Activated naive CD8-positive, alpha-beta T cell treated with anti-CD3 and anti-CD28 coated beads for 36 hours (primary cell): ENCODE measurements around the gene NDUFV2. TPM values are rescaled to one million over a fixed set of nuclear protein-coding genes. Genes with fewer than 3 reads are reported as not detected.
A peak's percentile ranks its signal among the peaks of the same experiment; 100 is the strongest.
"Not testable (repeated sequence)": the region's sequence is repeated elsewhere in the genome, so short reads cannot be mapped to it uniquely, and the experiment has no call there.

Experiments used
- DNase-seq: peaks from one replicate; pipeline ENCODE4 v3.0.0; 2021
- H3K27ac Mint-ChIP-seq: one replicate; pipeline ENCODE4 v1.8.0; 2022; ENCODE audit warnings: mild to moderate bottlenecking, moderate library complexity, mixed read lengths
- H3K27me3 Mint-ChIP-seq: one replicate; pipeline ENCODE4 v1.8.0; 2022; ENCODE audit warnings: mild to moderate bottlenecking, mixed read lengths
- H3K36me3 Mint-ChIP-seq: one replicate; pipeline ENCODE4 v1.8.0; 2021; ENCODE audit warnings: mild to moderate bottlenecking, mixed read lengths
- H3K4me1 Mint-ChIP-seq: one replicate; pipeline ENCODE4 v1.8.0; 2021; ENCODE audit warnings: mixed read lengths
- H3K4me3 Mint-ChIP-seq: one replicate; pipeline ENCODE4 v1.8.0; 2022; ENCODE audit warnings: mild to moderate bottlenecking, moderate library complexity, mixed read lengths
- H3K9me3 Mint-ChIP-seq: one replicate; pipeline ENCODE4 v1.8.0; 2022; ENCODE audit warnings: mixed read lengths
- total RNA-seq, 2 experiments: library from RNA; stranded (reverse); gene quantifications; one replicate each; pipeline ENCODE4 v1.2.3, GENCODE V29; 2021

Gene NDUFV2
- total RNA-seq, 2 experiments from 2014 or later: 302 to 307 TPM

DNA sequence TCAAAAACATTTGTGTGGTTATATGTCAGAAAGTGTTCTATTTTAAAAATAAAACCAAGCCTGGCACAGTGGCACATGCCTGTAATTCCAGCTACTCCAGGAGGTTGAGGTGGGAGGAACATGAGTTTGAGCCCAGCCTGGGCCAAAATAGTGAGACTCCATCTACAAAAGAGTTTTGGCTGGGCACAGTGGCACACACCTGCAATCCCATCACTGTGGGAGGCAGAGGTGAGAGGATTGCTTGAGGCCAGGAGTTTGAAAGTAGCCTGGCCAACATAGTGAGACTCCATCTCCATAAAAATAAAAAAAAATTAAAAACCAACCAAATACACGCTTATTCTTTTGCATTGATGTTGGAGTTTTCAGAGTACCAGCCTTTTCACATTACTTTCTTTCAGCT lies 43.7 kb downstream of the NDUFV2 start:
- Mint-ChIP-seq H3K4me3 (no peak overlapping the region), H3K27ac (peak overlapping the region; percentile 69), H3K27me3 (no peaks in the 10 kb centered on the region), H3K36me3 (peaks cover 16% of the 10 kb centered on the region), H3K4me1 (peaks cover 70% of the 10 kb centered on the region), H3K9me3 (peaks cover 6% of the 10 kb centered on the region)
- DNase-seq: no peak

DNA sequence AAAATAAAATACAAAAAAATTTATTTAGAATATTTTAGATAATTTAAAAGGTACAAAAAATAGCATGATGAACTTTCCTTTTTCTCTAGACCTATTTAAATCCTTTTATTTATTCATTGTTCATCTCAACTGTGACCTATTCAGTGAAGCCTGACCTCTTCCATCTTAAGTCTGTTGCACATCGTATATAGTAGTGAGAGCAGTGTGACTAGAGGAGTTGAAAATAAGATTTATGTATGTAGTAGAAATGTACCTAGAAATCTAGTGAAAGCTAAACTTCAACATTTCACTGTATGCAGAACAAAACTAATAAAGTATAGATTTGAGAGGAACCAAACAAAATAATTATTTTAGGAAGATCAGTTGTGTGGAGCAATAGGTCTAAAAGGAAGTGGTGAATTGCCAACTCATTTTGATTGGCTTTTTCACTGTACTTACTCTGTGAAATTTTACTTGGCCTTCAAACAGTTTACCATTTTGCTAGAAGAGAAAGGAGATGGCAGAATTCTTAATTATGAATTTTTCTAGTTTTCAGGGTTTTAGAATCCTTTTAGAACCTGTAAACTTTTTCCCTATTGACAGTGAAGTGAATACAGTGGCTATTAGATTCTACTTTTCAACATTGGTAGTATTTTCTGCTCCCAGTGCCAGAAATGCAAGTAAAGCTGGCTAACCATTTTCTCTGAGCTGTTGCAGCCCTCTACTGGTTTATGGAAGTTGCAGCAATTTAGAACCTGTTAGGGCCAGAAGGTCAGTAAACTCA lies 45.1 kb downstream of the NDUFV2 start:
- H3K36me3 Mint-ChIP-seq: peaks cover 11% of the 10 kb centered on the region
- H3K9me3 Mint-ChIP-seq: peaks cover 6% of the 10 kb centered on the region
- no peak for DNase-seq
- peak overlapping the region; percentile 20 for H3K4me3 Mint-ChIP-seq
- H3K4me1 Mint-ChIP-seq: peaks cover 68% of the 10 kb centered on the region
- H3K27ac Mint-ChIP-seq: peak overlapping the region; percentile 83
- no peaks in the 10 kb centered on the region for H3K27me3 Mint-ChIP-seq

DNA sequence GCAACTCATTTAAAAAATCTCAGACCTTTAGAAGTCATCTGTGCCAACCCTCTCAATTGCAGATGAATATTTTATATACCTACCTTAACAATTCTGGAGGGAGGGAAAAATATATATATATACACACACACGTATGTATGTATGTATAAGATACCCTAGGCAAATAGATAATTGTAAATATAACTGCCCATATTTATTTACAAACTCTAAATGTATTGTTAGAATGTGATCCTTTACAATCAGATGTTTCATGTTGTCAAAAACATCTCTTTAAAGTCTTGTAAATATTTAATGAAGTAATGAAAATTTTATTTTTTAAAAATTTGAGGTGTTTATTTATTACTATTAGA lies 45.7 kb downstream of the NDUFV2 start:
- peaks cover 6% of the 10 kb centered on the region for H3K9me3 Mint-ChIP-seq
- no peak for DNase-seq
- no peaks in the 10 kb centered on the region for H3K27me3 Mint-ChIP-seq
- no peak overlapping the region for H3K4me3 Mint-ChIP-seq
- H3K36me3 Mint-ChIP-seq: peaks cover 10% of the 10 kb centered on the region
- H3K4me1 Mint-ChIP-seq: peaks cover 73% of the 10 kb centered on the region
- peak overlapping the region; percentile 83 for H3K27ac Mint-ChIP-seq

DNA sequence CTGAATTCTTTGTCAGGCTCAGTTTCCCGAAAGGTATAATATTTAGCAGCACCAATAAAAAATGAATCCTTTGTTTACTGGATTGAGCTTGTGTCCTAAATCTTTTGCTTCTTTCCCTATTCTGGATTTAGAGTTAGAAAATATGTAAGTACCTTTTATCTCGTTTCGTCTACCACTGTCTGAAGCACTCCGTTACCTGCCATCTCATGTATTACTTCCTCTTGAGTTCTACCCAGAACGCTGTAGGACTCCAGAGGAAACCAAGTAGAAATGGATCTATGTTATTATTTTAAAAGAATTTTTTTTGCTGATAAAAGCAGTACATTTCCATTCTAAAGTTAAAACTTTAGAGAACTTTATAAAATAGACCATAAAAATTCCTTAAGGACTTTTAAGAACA lies 47.6 kb downstream of the NDUFV2 start:
- H3K9me3 Mint-ChIP-seq: no peaks in the 10 kb centered on the region
- peak overlapping the region; percentile 59 for H3K27ac Mint-ChIP-seq
- H3K4me3 Mint-ChIP-seq: no peak overlapping the region
- no peaks in the 10 kb centered on the region for H3K27me3 Mint-ChIP-seq
- no peak for DNase-seq
- peaks cover 74% of the 10 kb centered on the region for H3K4me1 Mint-ChIP-seq
- peaks cover 12% of the 10 kb centered on the region for H3K36me3 Mint-ChIP-seq

DNA sequence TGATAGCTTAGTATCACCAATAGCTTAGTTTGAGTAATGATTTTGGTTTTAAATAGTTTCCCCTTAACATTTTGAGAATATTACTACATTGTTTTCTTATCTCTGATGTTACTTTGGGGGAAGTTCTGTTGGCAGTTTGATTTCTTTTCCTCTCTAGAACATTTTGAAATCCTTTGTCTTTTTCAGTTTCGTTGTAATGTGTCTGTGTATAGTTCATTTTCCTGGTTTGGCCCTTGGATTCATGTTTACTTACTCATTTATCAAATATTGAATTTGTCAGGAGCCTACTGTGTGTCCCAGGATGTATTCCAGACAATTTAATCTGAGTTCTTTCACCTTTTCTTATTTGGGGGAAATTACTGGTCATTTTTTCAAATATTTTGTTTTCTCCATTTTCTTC lies 50.8 kb downstream of the NDUFV2 start:
- H3K9me3 Mint-ChIP-seq: peaks cover 4% of the 10 kb centered on the region
- H3K27ac Mint-ChIP-seq: no peak overlapping the region
- peaks cover 67% of the 10 kb centered on the region for H3K4me1 Mint-ChIP-seq
- no peak for DNase-seq
- H3K4me3 Mint-ChIP-seq: no peak overlapping the region
- H3K27me3 Mint-ChIP-seq: no peaks in the 10 kb centered on the region
- peaks cover 31% of the 10 kb centered on the region for H3K36me3 Mint-ChIP-seq

DNA sequence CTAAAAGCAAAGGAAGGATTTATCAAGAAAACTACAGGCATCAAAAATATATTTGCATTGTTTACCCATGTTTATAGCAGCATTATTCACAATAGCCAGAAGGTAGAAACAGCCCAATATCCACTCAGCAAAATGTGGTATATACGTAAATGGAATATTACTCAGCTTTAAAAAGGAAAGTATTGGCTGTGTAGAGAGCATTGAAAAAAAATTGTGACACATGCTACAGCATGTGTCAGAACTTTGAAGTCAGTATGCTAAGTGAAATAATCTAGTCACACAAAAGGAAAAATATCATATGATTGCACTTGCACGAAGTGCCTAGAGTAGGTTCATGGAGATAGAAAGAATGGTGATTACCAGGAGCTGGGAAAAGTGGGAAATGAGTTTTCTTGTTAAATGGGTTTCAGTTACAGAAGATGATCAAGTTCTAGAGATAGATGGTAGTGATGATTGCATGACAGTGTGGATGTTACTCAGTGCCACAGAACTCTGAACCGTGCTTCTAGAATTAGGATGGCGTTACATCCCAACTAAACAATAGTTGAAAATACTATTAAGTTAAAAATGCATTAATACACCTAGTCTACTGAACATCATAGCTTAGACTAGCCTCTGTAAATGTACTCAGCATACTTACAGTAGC lies 54.2 kb downstream of the NDUFV2 start:
- Mint-ChIP-seq H3K4me1 (peaks cover 56% of the 10 kb centered on the region), H3K4me3 (no peak overlapping the region), H3K27ac (peak overlapping the region; percentile 32), H3K27me3 (no peaks in the 10 kb centered on the region), H3K36me3 (peaks cover 40% of the 10 kb centered on the region), H3K9me3 (peaks cover 4% of the 10 kb centered on the region)
- DNase-seq: no peak

DNA sequence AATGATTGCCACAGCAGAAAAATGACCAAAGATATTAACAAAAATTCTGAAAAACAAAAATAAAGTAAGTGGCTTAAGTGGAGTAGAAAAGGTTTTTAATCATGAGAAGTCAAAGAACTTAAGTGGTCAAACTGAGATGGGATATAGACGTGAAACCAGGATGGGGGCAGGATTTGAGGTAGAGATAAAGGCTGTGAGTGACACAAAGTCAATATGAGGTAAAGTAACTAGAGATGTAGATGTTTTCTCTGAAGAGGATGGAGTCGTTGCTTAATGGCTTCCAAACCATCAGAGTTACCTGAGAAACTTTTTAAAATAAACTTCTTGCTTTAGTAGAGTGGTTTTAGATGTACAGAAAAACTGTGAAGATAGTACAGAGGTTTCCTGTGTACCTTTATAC lies 55.3 kb downstream of the NDUFV2 start:
- Mint-ChIP-seq H3K9me3 (peaks cover 10% of the 10 kb centered on the region), H3K36me3 (peaks cover 49% of the 10 kb centered on the region), H3K27me3 (no peaks in the 10 kb centered on the region), H3K27ac (peak overlapping the region; percentile 4), H3K4me1 (peaks cover 55% of the 10 kb centered on the region), H3K4me3 (no peak overlapping the region)
- DNase-seq: no peak

DNA sequence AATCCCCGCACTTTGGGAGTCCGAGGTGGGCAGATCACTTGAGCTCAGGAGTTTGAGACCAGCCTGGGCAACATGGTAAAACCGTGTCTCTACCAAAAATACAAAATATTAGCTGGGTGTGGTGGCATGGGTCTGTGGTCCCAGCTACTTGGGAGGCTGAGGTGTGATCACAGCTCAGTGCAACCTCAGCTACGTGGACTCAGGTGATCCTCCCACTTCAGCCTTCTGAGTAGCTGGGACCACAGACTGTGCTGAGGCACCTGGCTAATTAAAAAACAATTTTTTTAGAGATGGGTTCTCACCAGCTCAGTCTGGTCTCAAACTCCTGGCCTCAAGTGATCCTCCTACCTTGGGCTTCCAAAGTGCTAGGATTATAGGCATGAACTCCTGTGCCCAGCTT lies 57.5 kb downstream of the NDUFV2 start:
- peaks cover 61% of the 10 kb centered on the region for H3K36me3 Mint-ChIP-seq
- no peak overlapping the region for H3K27ac Mint-ChIP-seq

DNA sequence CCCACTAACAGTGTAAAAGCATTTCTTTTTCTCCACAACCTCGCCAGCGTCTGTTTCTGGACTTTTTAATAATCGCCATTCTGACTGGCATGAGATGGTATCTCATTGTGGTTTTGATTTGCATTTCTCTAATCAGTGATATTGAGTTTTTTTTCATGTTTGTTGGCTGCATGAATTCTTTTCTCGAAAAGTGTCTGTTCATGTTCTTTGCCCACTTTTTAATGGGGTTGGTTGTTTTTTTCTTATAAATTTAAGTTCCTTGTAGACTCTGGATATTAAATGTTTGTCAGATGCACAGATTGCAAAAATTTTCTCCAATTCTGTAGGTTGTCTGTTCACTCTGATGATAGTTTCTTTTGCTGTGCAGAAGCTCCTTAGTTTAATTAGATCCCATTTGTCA lies 60.2 kb downstream of the NDUFV2 start:
- peaks cover 30% of the 10 kb centered on the region for H3K9me3 Mint-ChIP-seq
- not testable (repeated sequence) for DNase-seq, H3K27me3 Mint-ChIP-seq, H3K27ac Mint-ChIP-seq, H3K4me3 Mint-ChIP-seq
- peaks cover 30% of the 10 kb centered on the region for H3K4me1 Mint-ChIP-seq
- peaks cover 54% of the 10 kb centered on the region for H3K36me3 Mint-ChIP-seq

More for the DNA sequence above, 57.5 kb downstream of the NDUFV2 start:
- H3K27me3 Mint-ChIP-seq: no peaks in the 10 kb centered on the region
- no peak for DNase-seq
- H3K4me3 Mint-ChIP-seq: no peak overlapping the region
- H3K9me3 Mint-ChIP-seq: peaks cover 28% of the 10 kb centered on the region
- H3K4me1 Mint-ChIP-seq: peaks cover 40% of the 10 kb centered on the region

DNA sequence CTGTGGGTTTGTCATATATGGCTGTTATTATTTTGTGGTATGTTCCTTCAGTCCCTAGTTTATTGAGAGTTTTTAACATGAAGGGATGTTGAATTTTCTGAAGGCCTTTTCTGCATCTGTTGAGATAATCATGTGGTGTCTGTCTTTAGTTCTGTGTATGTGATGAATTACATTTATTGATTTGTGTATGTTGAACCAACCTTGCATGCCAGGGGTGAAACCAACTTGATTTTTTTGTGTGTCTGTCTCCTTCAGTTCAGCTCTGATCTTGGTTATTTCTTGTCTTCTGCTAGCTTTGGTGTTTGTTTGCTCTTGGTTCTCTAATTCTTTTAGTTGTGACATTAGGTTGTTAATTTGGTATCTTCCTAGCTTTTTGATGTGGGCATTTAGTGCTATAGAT lies 61.6 kb downstream of the NDUFV2 start:
- H3K4me3 Mint-ChIP-seq, H3K27ac Mint-ChIP-seq, H3K27me3 Mint-ChIP-seq, DNase-seq: not testable (repeated sequence)
- H3K4me1 Mint-ChIP-seq: peaks cover 22% of the 10 kb centered on the region
- peaks cover 33% of the 10 kb centered on the region for H3K9me3 Mint-ChIP-seq
- peaks cover 59% of the 10 kb centered on the region for H3K36me3 Mint-ChIP-seq

DNA sequence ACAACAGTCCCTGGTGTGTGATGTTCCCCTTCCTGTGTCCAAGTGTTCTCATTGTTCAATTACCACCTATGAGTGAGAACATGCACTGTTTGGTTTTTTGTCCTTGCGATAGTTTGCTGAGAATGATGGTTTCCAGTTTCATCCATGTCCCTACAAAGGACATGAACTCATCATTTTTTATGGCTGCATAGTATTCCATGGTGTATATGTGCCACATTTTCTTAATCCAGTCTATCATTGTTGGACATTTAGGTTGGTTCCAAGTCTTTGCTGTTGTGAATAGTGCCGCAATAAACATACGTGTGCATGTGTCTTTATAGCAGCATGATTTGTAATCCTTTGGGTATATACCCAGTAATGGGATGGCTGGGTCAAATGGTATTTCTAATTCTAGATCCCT lies 63.4 kb downstream of the NDUFV2 start:
- Mint-ChIP-seq H3K36me3 (peaks cover 72% of the 10 kb centered on the region), H3K9me3 (peaks cover 44% of the 10 kb centered on the region), H3K4me1 (peaks cover 29% of the 10 kb centered on the region)
- not testable (repeated sequence) for DNase-seq, H3K27ac Mint-ChIP-seq, H3K27me3 Mint-ChIP-seq, H3K4me3 Mint-ChIP-seq

DNA sequence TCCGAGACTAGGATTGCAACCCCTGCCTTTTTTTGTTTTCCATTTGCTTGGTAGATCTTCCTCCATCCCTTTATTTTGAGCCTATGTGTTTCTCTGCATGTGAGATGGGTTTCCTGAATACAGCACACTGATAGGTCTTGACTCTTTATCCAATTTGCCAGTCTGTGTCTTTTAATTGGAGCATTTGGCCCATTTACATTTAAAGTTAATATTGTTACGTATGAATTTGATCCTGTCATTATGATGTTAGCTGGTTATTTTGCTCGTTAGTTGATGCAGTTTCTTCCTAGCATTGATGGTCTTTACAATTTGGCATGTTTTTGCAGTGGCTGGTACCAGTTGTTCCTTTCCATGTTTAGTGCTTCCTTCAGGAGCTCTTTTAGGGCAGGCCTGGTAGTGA lies 67.0 kb downstream of the NDUFV2 start:
- not testable (repeated sequence) for H3K27me3 Mint-ChIP-seq, H3K27ac Mint-ChIP-seq, DNase-seq, H3K4me3 Mint-ChIP-seq
- H3K9me3 Mint-ChIP-seq: peaks cover 23% of the 10 kb centered on the region
- peaks cover 63% of the 10 kb centered on the region for H3K36me3 Mint-ChIP-seq
- peaks cover 27% of the 10 kb centered on the region for H3K4me1 Mint-ChIP-seq

DNA sequence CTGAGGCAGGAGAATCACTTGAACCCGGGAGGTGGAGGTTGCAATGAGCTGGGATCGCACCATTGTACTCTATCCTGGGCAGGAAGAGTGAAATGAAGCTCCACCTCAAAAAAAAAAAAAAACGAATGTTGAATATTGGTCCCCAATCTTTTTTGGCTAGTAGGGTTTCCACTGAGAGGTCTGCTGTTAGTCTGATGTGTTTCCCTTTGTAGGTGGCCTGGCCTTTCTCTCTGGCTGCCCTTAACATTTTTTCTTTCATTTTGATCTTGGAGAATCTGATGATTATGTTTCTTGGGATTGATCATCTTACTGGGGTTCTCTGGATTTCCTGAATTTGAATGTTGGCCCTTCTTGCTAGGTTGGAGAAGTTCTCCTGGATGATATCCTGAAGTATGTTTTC lies 69.4 kb downstream of the NDUFV2 start:
- H3K4me1 Mint-ChIP-seq: peaks cover 35% of the 10 kb centered on the region
- not testable (repeated sequence) for H3K27me3 Mint-ChIP-seq, H3K27ac Mint-ChIP-seq, H3K4me3 Mint-ChIP-seq, DNase-seq
- peaks cover 15% of the 10 kb centered on the region for H3K9me3 Mint-ChIP-seq
- peaks cover 59% of the 10 kb centered on the region for H3K36me3 Mint-ChIP-seq

DNA sequence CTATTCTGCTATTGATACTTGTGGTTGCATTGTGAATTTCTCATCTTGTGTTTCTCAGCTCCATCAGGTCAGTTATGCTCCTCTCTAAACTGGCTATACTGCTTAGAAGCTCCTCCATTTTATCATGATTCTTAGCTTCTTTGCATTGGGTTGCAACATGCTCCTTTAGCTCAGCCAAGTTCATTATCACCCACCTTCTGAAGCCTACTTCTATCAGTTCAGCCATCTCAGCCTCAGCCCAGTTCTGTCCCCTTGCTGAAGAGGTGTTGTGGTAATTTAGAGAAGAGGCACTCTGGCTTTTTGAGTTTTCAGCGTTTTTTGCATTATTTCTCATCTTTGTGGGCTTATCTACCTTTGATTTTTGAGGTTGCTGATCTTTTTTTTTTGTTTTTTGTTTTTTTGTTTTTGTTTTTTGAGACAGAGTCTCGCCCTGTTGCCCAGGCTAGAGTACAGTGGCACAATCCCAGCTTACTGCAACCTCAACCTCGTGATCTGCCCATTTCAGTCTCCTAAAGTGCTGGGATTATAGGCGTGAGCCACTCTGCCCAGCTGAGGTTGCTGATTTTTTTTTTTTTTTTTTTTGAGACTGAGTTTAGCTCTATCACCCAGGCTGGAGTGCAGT lies 70.1 kb downstream of the NDUFV2 start:
- H3K4me3 Mint-ChIP-seq: no peak overlapping the region
- peaks cover 57% of the 10 kb centered on the region for H3K36me3 Mint-ChIP-seq
- no peak overlapping the region for H3K27ac Mint-ChIP-seq
- no peak for DNase-seq
- peaks cover 34% of the 10 kb centered on the region for H3K4me1 Mint-ChIP-seq
- peaks cover 14% of the 10 kb centered on the region for H3K9me3 Mint-ChIP-seq
- H3K27me3 Mint-ChIP-seq: no peaks in the 10 kb centered on the region

DNA sequence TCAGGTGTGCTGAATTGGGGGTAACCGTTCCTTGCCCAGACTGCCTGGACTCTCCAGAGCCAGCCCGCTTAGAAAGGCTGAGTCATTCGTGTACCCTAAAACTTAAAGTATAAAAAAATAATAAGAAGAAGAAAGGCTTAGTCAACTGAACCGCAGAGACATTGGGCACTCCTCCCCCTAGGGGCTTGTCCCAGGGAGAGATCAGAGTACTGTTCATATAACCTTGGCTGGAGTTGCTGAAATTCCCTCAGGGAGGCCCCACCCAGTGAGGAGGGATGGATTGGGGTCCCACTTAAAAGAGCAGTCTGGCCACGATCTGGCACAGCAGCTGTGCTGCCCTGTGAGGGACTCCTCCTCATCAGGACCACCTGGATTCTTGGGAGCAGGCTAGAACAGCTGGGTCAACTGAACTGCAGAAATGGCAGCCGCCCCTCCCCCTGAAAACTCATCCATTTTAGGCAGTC lies 71.3 kb downstream of the NDUFV2 start:
- peaks cover 40% of the 10 kb centered on the region for H3K4me1 Mint-ChIP-seq
- H3K36me3 Mint-ChIP-seq: peaks cover 53% of the 10 kb centered on the region
- H3K27me3 Mint-ChIP-seq: no peaks in the 10 kb centered on the region
- H3K4me3 Mint-ChIP-seq: no peak overlapping the region
- H3K9me3 Mint-ChIP-seq: peaks cover 13% of the 10 kb centered on the region
- no peak overlapping the region for H3K27ac Mint-ChIP-seq
- no peak for DNase-seq
